ENCODE results near the gene CYP2C8. TPM values are rescaled to one million over a fixed set of nuclear protein-coding genes. Genes with fewer than 3 reads are reported as not detected.
"Not testable (repeated sequence)": the region's sequence is repeated elsewhere in the genome, so short reads cannot be mapped to it uniquely, and the experiment has no call there.

CYP2C8 gene
- under 1 TPM in 2 of 4 donors, not detected in 2; 0.54 to 0.83 TPM for total RNA-seq
- polyA plus RNA-seq, result 1 to 10 TPM in 1 of 3 donors, under 1 TPM in 1, not detected in 1; 0.22 to 1.4 TPM

- no peaks in the 10 kb centered on the region for H3K36me3 ChIP-seq
- H3K27me3 ChIP-seq, result no peaks in the 10 kb centered on the region
- no peaks in the 10 kb centered on the region for H3K9me3 ChIP-seq
- H3K4me3 ChIP-seq, result no peak within 1 kb of the TSS
- H3K27ac ChIP-seq, result no peak within 1 kb of the TSS
- no peak for DNase-seq
- H3K4me1 ChIP-seq, result no peaks in the 10 kb centered on the region
- TF ChIP-seq CTCF (IDR thresholded peaks at IDR 0.05) (no peak), EP300 (IDR thresholded peaks at IDR 0.05) (no peak), POLR2AphosphoS5 (IDR thresholded peaks at IDR 0.05) (no peak)
- intact Hi-C loops (cut with DNase I), result no loop called here
Observed at GRCh38 chr10:95069286-95069685, at the start of gene CYP2C8. CYP2C8 (minus strand) TSS chr10:95069497; CDS start chr10:95069402, 95 bp downstream.

- intact Hi-C loops (cut with DNase I), result no loop called here
- 47 to 76% methylated on average over 2 of the region's 2 CpGs for WGBS, 2 donors
- Histone ChIP-seq H3K36me3 (no peaks in the 10 kb centered on the region), H3K27ac (no peak overlapping the region), H3K9me3 (peaks cover 0 to 7% (median 5%) of the 10 kb centered on the region in 4 donors), H3K27me3 (no peaks in the 10 kb centered on the region), H3K4me3 (no peak overlapping the region), H3K4me1 (no peaks in the 10 kb centered on the region)
- TF ChIP-seq POLR2AphosphoS5 (IDR thresholded peaks at IDR 0.05), result no peak
- no peak for TF ChIP-seq POLR2A (IDR thresholded peaks at IDR 0.05)
- TF ChIP-seq CTCF (IDR thresholded peaks at IDR 0.05), result no peak
- TF ChIP-seq EP300 (IDR thresholded peaks at IDR 0.05), result no peak
- DNase-seq, result no peak
Observed at GRCh38 chr10:95116869-95117269, 47.6 kb upstream of the CYP2C8 start.

GRCh38 chr10:95110823-95111222 lies 41.5 kb upstream of the CYP2C8 start:
- intact Hi-C loops (cut with DNase I), result not testable (repeated sequence)
- 71 to 88% methylated on average over 6 of the region's 6 CpGs for WGBS, 2 donors

GRCh38 chr10:95097805-95098204 lies 28.5 kb upstream of the CYP2C8 start:
- intact Hi-C loops (cut with DNase I), result no loop called here
- Histone ChIP-seq H3K4me3 (no peak overlapping the region), H3K27me3 (no peaks in the 10 kb centered on the region), H3K4me1 (no peaks in the 10 kb centered on the region), H3K36me3 (no peaks in the 10 kb centered on the region), H3K9me3 (no peaks in the 10 kb centered on the region), H3K27ac (no peak overlapping the region)
- 10 to 55% methylated on average over 1 of the region's 1 CpG for WGBS, 2 donors
- no peak for DNase-seq
- no peak for TF ChIP-seq POLR2AphosphoS5 (IDR thresholded peaks at IDR 0.05)
- TF ChIP-seq CTCF (IDR thresholded peaks at IDR 0.05), result no peak
- TF ChIP-seq EP300 (IDR thresholded peaks at IDR 0.05), result no peak
- no peak for TF ChIP-seq POLR2A (IDR thresholded peaks at IDR 0.05)

More at GRCh38 chr10:95110823-95111222, 41.5 kb upstream of the CYP2C8 start:
- DNase-seq, H3K4me1 ChIP-seq, H3K9me3 ChIP-seq, H3K27ac ChIP-seq, H3K36me3 ChIP-seq, H3K27me3 ChIP-seq, H3K4me3 ChIP-seq: not testable (repeated sequence)

- Histone ChIP-seq H3K4me3 (no peak overlapping the region), H3K27me3 (no peaks in the 10 kb centered on the region), H3K9me3 (no peaks in the 10 kb centered on the region), H3K4me1 (no peaks in the 10 kb centered on the region), H3K36me3 (no peaks in the 10 kb centered on the region), H3K27ac (no peak overlapping the region)
- 28 to 80% methylated on average over 1 of the region's 1 CpG for WGBS, 2 donors
- TF ChIP-seq EP300 (IDR thresholded peaks at IDR 0.05) (no peak), POLR2AphosphoS5 (IDR thresholded peaks at IDR 0.05) (no peak), POLR2A (IDR thresholded peaks at IDR 0.05) (no peak), CTCF (IDR thresholded peaks at IDR 0.05) (no peak)
- intact Hi-C loops (cut with DNase I), result no loop called here
- DNase-seq, result no peak
Observed at GRCh38 chr10:95096143-95096542, 26.8 kb upstream of the CYP2C8 start.

- DNase-seq, result not testable (repeated sequence)
Observed at GRCh38 chr10:95079626-95080025, 10.3 kb upstream of the CYP2C8 start.

More at GRCh38 chr10:95079626-95080025, 10.3 kb upstream of the CYP2C8 start:
- H3K4me1 ChIP-seq; H3K9me3 ChIP-seq; H3K27me3 ChIP-seq; H3K36me3 ChIP-seq; H3K27ac ChIP-seq; intact Hi-C loops (cut with DNase I); H3K4me3 ChIP-seq: not testable (repeated sequence)
- WGBS, 2 donors, result 87 to 91% methylated on average over 4 of the region's 5 CpGs
